MM.1S (cell line): ENCODE data around the gene ZNF333.

Source experiments
- DNase-seq: peaks from one replicate; pipeline ENCODE4 v3.0.0-alpha.2; 2015
- H2AFZ ChIP-seq: fragments of 300-600 bp; sonication (generic); 2 replicates; pipeline ENCODE4 v1.6.0; 2016; ENCODE audit warnings: antibody characterized with exemption, low read length
- H3F3A ChIP-seq: fragments of 300-600 bp; sonication (generic); 2 replicates; pipeline ENCODE4 v1.6.1; 2016; ENCODE audit warnings: mild to moderate bottlenecking, antibody characterized with exemption, low read length, moderate library complexity, mixed read lengths; ENCODE audit not compliant: insufficient read depth
- H3K27ac ChIP-seq: fragments of 300-600 bp; sonication (generic); 2 replicates; pipeline ENCODE4 v1.5.1; 2016; ENCODE audit warnings: mild to moderate bottlenecking, low read length
- H3K27me3 ChIP-seq: fragments of 300-600 bp; sonication (generic); replicated peaks from 2 replicates; pipeline ENCODE4 v1.6.0; 2016; ENCODE audit warnings: low read length; ENCODE audit not compliant: insufficient read depth
- H3K36me3 ChIP-seq: fragments of 300-600 bp; sonication (generic); replicated peaks from 2 replicates; pipeline ENCODE4 v1.6.1; 2016; ENCODE audit warnings: mild to moderate bottlenecking, low read length, mixed read lengths; ENCODE audit not compliant: insufficient read depth
- H3K4me1 ChIP-seq: fragments of 300-600 bp; sonication (generic); 2 replicates; pipeline ENCODE4 v1.6.1; 2016; ENCODE audit warnings: low read length, mixed read lengths
- H3K4me2 ChIP-seq: fragments of 300-600 bp; sonication (generic); 2 replicates; pipeline ENCODE4 v1.6.0; 2016; ENCODE audit warnings: low read depth, low read length
- H3K4me3 ChIP-seq: fragments of 300-600 bp; sonication (generic); 2 replicates; pipeline ENCODE4 v1.5.1; 2016; ENCODE audit warnings: low read length, mixed read lengths
- H3K79me2 ChIP-seq: fragments of 300-600 bp; sonication (generic); 2 replicates; pipeline ENCODE4 v1.6.1; 2016; ENCODE audit warnings: mixed run types, low read length, mixed read lengths
- H3K9ac ChIP-seq: fragments of 300-600 bp; sonication (generic); 2 replicates; pipeline ENCODE4 v1.6.1; 2016; ENCODE audit warnings: low read length, mixed read lengths
- H3K9me2 ChIP-seq: fragments of 300-600 bp; sonication (generic); replicated peaks from 2 replicates; pipeline ENCODE4 v1.6.1; 2016; ENCODE audit warnings: mild to moderate bottlenecking, low read length, mixed read lengths; ENCODE audit not compliant: insufficient read depth
- H3K9me3 ChIP-seq: fragments of 300-600 bp; sonication (generic); replicated peaks from 2 replicates; pipeline ENCODE4 v1.6.1; 2016; ENCODE audit warnings: mild to moderate bottlenecking, low read length, mixed read lengths; ENCODE audit not compliant: insufficient read depth
- H4K20me1 ChIP-seq: fragments of 300-600 bp; sonication (generic); 2 replicates; pipeline ENCODE4 v1.6.1; 2016; ENCODE audit warnings: mild to moderate bottlenecking, low read length, moderate library complexity, mixed read lengths; ENCODE audit not compliant: insufficient read depth
- CTCF ChIP-seq: fragments of 300-600 bp; sonication (generic); IDR thresholded peaks from 2 replicates; pipeline ENCODE4 v1.5.1; 2016; ENCODE audit warnings: antibody characterized with exemption, low read length, mixed read lengths
- EZH2 ChIP-seq: fragments of 300-600 bp; sonication (generic); optimal IDR thresholded peaks from 2 replicates; pipeline ENCODE3; 2017; ENCODE audit warnings: low read depth, mild to moderate bottlenecking, antibody characterized with exemption, low read length, mixed read lengths
- EZH2phosphoT487 ChIP-seq: fragments of 300-600 bp; sonication (generic); IDR thresholded peaks from 2 replicates; pipeline ENCODE4 v1.6.1; 2018; ENCODE audit warnings: antibody characterized with exemption, low read length

Gene ZNF333

DNA sequence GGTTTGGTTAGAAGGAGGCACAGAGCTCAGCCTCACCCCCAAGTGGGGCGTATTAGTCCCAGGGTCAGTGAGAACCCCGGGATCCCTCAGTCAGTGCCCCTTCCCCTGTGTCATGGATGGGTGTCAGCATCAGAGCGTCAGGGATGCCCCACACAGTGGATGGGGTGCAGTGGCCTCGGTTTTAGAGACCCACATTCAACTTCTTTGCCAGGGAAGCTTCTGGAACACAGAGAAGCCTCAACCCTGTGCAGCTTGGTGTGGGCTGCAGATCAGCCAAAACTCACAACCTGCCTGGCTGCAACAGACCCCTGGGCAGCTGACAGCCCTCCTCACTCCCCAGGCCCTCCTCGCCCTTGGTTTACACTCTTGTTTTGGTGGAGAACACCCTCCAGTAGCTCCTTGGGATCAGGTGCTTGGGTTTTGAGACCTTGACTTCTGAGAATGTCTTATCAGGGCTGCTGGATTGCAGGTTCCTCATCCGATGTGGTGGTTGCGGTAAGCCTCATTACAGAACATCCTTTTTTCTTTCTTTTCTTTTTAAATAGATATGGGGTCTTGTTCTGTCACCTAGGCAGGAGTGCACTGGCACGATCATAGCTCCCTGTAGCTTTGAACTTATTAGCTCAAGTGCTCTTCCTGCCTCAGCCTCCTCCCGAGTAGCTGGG, 11.0 kb downstream of the ZNF333 start:
- H2AFZ ChIP-seq, result no peak overlapping the region
- no peaks in the 10 kb centered on the region for H3K9me2 ChIP-seq
- H3K9me3 ChIP-seq, result no peaks in the 10 kb centered on the region
- no peak overlapping the region for H3K27ac ChIP-seq
- no peak for TF ChIP-seq CTCF
- TF ChIP-seq EZH2, result no peak
- no peak for TF ChIP-seq EZH2phosphoT487
- no peaks in the 10 kb centered on the region for H3K4me1 ChIP-seq
- H3K9ac ChIP-seq, result no peak overlapping the region
- H3F3A ChIP-seq, result no peaks in the 10 kb centered on the region
- H3K27me3 ChIP-seq, result no peaks in the 10 kb centered on the region
- no peaks in the 10 kb centered on the region for H3K79me2 ChIP-seq
- no peaks in the 10 kb centered on the region for H4K20me1 ChIP-seq
- DNase-seq, result no peak
- H3K36me3 ChIP-seq, result no peaks in the 10 kb centered on the region
- H3K4me3 ChIP-seq, result no peak overlapping the region
- H3K4me2 ChIP-seq, result no peak overlapping the region

DNA sequence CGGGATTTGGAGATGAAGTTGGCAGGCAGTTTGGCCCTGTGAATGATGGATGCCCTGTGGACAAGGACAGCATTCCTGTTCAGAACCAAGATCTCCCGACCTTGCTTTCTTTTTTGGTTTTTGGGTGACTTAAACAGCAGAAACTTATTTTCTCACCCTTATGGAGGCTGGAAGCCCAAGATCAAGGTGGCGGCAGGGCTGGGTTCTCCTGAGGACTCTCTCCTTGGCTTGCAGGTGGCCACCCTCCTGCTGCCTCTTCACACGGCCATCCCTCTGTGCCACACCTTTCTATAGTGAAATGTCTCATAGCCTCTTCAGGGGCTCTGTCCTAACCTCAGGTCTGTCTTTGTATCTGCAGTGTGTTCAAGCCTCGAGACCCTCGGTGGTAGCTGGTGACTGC, 14.0 kb downstream of the ZNF333 start:
- DNase-seq, result no peak
- no peaks in the 10 kb centered on the region for H3K36me3 ChIP-seq
- no peak overlapping the region for H3K4me2 ChIP-seq

DNA sequence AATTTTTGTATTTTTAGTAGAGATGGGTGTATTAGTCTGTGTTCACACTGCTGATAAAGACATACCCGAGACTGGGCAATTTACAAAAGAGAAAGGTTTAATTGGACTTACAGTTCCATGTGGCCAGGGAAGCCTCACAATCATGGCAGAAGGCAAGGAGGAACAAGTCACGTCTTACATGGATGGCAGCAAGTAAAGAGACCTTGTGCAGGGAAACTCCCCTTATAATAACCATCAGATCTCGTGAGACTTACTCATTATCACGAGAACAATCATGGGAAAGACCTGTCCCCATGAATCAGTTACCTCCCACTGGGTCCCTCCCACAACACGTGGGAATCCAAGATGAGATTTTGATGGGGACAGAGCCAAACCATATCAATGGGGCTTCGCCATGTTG, 14.6 kb downstream of the ZNF333 start:
- DNase-seq, result no peak
- Histone ChIP-seq H3F3A (no peaks in the 10 kb centered on the region), H3K9me3 (no peaks in the 10 kb centered on the region), H3K27me3 (no peaks in the 10 kb centered on the region), H2AFZ (no peak overlapping the region), H3K9me2 (no peaks in the 10 kb centered on the region), H3K4me2 (no peak overlapping the region), H3K79me2 (no peaks in the 10 kb centered on the region), H3K27ac (no peak overlapping the region), H3K9ac (no peak overlapping the region), H3K4me3 (no peak overlapping the region), H4K20me1 (no peaks in the 10 kb centered on the region), H3K36me3 (no peaks in the 10 kb centered on the region), H3K4me1 (no peaks in the 10 kb centered on the region)
- TF ChIP-seq EZH2phosphoT487, result no peak
- no peak for TF ChIP-seq EZH2
- TF ChIP-seq CTCF, result no peak

More for the DNA sequence above, 14.0 kb downstream of the ZNF333 start:
- no peak for TF ChIP-seq EZH2
- TF ChIP-seq EZH2phosphoT487, result no peak
- no peak for TF ChIP-seq CTCF
- no peaks in the 10 kb centered on the region for H4K20me1 ChIP-seq
- no peaks in the 10 kb centered on the region for H3K9me3 ChIP-seq
- H3K79me2 ChIP-seq, result no peaks in the 10 kb centered on the region
- no peaks in the 10 kb centered on the region for H3K27me3 ChIP-seq
- H3K9me2 ChIP-seq, result no peaks in the 10 kb centered on the region
- H3K4me1 ChIP-seq, result no peaks in the 10 kb centered on the region
- H2AFZ ChIP-seq, result no peak overlapping the region
- H3F3A ChIP-seq, result no peaks in the 10 kb centered on the region
- no peak overlapping the region for H3K9ac ChIP-seq
- no peak overlapping the region for H3K27ac ChIP-seq
- no peak overlapping the region for H3K4me3 ChIP-seq
